B cell (primary cell): Measurements from ENCODE around the gene GDE1.

Source experiments
- CTCF ChIP-seq: fragments of 200-600 bp; IDR thresholded peaks from one replicate; pipeline ENCODE4 v1.8.0; 2022; ENCODE audit warnings: antibody characterized with exemption, mild to moderate bottlenecking
- EZH2 ChIP-seq: IDR thresholded peaks from 2 replicates; pipeline ENCODE4 v1.6.1; 2012; ENCODE audit warnings: borderline replicate concordance, low read depth, mild to moderate bottlenecking, moderate library complexity, low read length; ENCODE audit not compliant: insufficient read depth, poor library complexity, severe bottlenecking

- TF ChIP-seq CTCF (no peak), EZH2 (no peak)
Measured at GRCh38 chr16:19505600-19506303, 16.1 kb downstream of the GDE1 start.
